Ureter (tissue), 1 donor: ENCODE results near the gene PITX2. TPM values are rescaled to one million over a fixed set of nuclear protein-coding genes. Genes with fewer than 3 reads are reported as not detected.

Experiments
- DNase-seq: peaks from one replicate; pipeline ENCODE4 v3.0.0-alpha.2; 2020; ENCODE audit warnings: low spot score
- total RNA-seq: library from RNA; stranded (reverse); gene quantifications from one replicate; pipeline ENCODE4 v1.2.4, GENCODE V29; 2023
- donor health status: DM: yes; HTN: yes; CAD: no.

Gene PITX2
- total RNA-seq, result not detected

DNA sequence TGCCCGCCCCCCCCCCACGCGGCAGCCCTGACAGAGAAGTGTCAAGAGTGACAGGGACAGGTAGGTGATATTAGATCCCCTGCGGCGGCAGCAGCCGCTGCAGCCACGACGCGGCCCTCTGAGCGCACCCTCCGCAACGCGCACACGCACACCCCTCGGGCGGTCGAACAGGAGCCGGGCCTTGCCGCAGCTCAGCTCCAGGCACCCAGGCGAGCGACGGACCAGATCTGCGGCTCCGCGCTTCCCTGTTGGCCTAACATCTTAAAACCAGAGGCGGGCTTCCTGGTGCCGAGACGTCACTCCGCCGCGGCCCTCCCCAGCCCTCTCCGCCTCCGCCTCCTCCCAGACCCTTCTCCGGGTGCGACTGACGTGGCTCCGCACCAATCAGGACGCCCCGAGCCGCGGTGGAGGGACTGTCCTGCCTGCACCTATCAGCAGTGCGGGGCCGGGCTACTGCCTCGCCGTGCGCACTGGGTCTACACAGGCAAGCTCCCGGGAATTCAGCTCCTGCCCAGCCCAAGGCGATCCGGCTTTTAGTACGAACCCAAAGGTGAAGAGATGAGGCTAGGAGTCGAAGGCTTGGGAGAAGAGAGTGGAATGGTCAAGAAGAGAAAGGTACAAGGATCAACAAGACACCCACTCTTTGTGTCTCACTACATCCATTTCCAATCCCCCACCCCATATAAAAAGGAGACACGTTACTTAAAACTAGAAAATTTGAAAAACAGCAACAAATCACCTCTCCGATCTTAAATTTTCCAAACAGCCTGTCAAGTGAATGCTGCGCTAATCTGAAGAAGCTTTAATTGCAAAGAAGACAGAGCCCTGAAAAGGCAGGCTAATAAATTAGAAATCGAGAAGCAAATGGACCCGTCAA, at the start of gene PITX2:
PITX2 (minus strand) TSS at position 237 of the 877 bp plus-strand sequence. CDS start 617 bp downstream, outside the sequence.
- peak; percentile 62 for DNase-seq

- no peak for DNase-seq
Observed at GRCh38 chr4:110671679-110672078, 48.8 kb upstream of the PITX2 start.

- no peak for DNase-seq
Observed at GRCh38 chr4:110669663-110670062, 46.8 kb upstream of the PITX2 start.

- DNase-seq, result no peak
Observed at GRCh38 chr4:110668463-110669235, 45.8 kb upstream of the PITX2 start.

DNA sequence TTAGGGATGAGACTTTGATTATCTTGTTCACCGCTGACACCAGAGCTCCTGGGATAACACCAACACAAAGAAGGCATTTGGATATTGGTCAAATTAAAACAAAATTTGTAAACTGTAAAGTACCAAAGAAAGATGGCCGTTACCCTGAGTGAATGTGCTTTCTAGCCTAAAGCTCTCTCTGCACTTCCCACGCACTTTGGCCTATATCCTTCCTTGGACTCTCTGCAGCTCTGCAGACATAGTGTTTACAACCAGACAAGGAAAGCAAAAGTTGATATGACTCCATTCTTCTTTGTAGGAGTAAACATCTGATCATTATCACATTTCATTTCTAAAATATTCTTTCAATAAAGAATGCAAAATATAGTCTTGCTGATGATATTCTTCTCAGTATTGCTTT, 44.8 kb upstream of the PITX2 start:
- DNase-seq, result no peak

- no peak for DNase-seq
Observed at GRCh38 chr4:110666030-110666429, 43.2 kb upstream of the PITX2 start.

GRCh38 chr4:110663738-110664444, 41.0 kb upstream of the PITX2 start:
- no peak for DNase-seq

DNA sequence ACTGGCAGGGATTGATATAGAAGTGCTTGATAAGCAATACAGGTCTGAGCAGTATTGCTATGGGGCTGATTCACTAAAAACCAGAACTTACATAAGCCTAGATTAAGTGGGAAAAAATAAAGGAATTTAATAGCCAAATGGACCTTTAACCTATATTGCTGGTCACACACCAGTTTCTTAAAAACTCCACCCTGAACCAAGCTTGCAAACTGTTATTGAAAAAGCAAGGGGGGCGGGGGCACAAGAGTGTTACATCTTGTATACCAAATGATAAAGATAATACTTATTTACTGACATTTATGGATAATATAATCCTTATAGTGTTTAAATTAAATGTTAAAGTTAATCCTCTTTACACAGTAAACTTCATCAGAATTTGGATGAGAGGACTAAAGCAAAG, 40.3 kb upstream of the PITX2 start:
- DNase-seq, result no peak

- DNase-seq, result no peak
Observed at GRCh38 chr4:110660755-110661154, 37.9 kb upstream of the PITX2 start.

DNA sequence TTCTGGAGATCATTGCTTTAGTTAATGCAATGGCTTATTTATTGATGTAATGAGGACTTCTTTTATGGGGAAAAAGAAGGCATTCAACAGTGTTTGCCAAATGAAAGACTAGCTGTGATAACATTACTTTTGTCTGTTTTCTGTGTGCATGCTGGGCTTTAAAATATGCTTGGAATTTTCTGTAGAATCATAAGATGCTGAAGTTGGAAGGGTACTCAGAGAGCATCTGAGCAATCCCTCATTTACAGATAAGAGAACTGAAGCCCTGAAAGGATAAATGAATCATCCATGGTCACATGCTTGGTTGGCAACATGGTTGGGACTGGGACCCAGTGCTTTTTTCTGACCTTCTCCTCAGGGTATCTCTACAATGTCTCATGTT, 31.4 kb upstream of the PITX2 start:
- no peak for DNase-seq

- no peak for DNase-seq
Observed at GRCh38 chr4:110653321-110654253, 30.7 kb upstream of the PITX2 start.

GRCh38 chr4:110644008-110644407, 21.1 kb upstream of the PITX2 start:
- DNase-seq, result no peak

- no peak for DNase-seq
Observed at GRCh38 chr4:110643096-110643495, 20.2 kb upstream of the PITX2 start.

DNA sequence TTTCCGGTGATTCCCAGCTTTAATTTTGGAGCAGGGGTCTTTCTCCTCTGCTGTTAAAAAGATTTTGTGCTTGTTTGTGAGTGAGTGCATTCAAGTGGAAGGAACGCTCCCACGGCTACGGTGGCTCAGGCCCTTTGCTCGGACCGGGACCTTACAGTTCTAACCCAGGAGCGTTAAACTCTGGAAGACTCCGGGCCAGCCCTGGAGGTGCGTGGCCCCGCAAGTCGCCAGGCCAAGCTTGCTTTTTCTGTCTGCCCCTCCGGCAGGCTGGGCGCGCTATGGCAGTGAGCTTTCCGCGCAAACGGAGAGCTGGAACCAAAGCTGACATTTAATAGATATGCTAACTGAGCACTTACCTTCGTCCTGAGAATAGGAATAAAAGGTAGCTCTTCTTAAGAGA, 18.3 kb upstream of the PITX2 start:
- no peak for DNase-seq

DNA sequence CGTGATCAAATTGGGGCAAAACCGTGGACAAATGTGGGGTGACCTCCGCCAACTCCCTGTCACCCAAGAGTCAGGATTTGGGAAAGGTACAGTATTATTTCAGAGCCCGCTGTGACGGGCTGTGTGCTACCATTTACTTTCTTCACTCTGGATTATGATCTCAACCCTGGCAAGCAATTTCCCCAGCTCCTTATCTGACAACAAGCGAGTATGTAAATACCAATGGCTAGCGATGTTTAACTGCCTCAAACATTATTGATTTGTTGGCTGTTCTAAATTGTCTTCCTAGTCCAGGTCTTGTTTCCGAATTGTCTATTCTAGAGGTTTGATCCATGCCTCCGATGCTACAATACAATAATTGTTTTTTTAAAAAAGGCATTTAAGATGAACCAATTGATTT, 17.7 kb upstream of the PITX2 start:
- DNase-seq, result no peak

- DNase-seq, result no peak
Observed at GRCh38 chr4:110639207-110640090, 16.6 kb upstream of the PITX2 start.

GRCh38 chr4:110638089-110638746, 15.3 kb upstream of the PITX2 start:
- DNase-seq, result no peak

DNA sequence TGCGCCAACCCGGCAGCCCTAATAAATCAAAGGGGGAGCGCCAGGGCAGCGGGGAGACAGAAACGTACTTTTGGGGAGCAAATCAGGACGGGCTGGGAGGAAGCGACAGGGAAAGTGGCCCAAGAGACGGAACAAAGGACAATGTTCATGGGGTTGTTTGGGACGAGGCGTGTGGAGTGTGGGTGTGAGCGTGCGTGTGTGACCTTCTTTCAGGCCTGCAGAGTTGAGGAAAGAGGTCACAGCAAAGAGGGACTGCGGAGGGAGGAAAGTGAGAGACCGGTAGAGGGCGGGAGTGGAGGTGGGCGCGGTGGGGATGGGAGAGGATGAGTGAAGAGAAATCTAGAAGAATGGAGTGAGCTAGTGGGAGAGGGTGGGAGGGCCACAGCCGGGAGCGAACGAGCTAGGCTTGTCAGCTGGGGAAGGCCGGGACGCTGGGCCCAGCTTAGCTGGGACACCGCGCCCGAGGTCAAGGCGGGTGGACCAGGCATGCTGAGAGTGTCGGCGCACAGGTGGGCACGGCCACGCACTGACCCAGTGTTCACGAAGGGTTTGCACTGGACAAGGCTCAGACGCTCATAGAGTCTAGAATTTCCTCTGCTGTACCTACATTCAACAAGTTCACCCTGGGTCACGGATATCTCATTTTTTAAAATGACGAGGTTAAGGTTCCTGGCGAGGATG, 14.7 kb upstream of the PITX2 start:
- no peak for DNase-seq
